CD4-positive, CD25-positive, alpha-beta regulatory T cell (primary cell): ENCODE measurements around the gene FIBCD1. TPM values are rescaled to one million over a fixed set of nuclear protein-coding genes. Genes with fewer than 3 reads are reported as not detected.

Source experiments
- ATAC-seq, 2 donors: fragments of 150-1000 bp; cut with Tn5 transposase; one replicate each; pipeline ENCODE4 v1.10.0; 2021; ENCODE audit warnings: low read depth in 2 of 2, moderate number of reproducible peaks in 2 of 2, moderate library complexity in 1 of 2
- DNase-seq, 3 donors: peaks; one replicate each; pipeline versions ENCODE4 v3.0.0 to v3.0.0-alpha.2; 2012 to 2022; ENCODE audit warnings: mixed read lengths in 1 of 3
- H3K27ac ChIP-seq: one replicate; pipeline ENCODE4 v1.7.0; 2013; ENCODE audit warnings: mild to moderate bottlenecking, low read length; ENCODE audit not compliant: insufficient read depth, poor library complexity, severe bottlenecking
- H3K27me3 ChIP-seq: one replicate; pipeline ENCODE4 v1.7.0; 2013; ENCODE audit warnings: low read length; ENCODE audit not compliant: control insufficient read depth, insufficient read depth
- H3K36me3 ChIP-seq: one replicate; pipeline ENCODE4 v1.7.0; 2013; ENCODE audit warnings: mild to moderate bottlenecking, low read length, moderate library complexity; ENCODE audit not compliant: control insufficient read depth, insufficient read depth
- H3K4me1 ChIP-seq: 2 replicates; pipeline ENCODE4 v1.7.0; 2013; ENCODE audit warnings: mild to moderate bottlenecking, low read length; ENCODE audit not compliant: insufficient read depth, control insufficient read depth, poor library complexity, severe bottlenecking
- H3K4me3 ChIP-seq: one replicate; pipeline ENCODE4 v1.7.0; 2013; ENCODE audit warnings: low read depth, mild to moderate bottlenecking, low read length, moderate library complexity
- H3K9me3 ChIP-seq, 2 experiments: 1 replicate in 1 of 2; 2 replicates in 1 of 2; pipeline ENCODE4 v1.7.0; 2013; ENCODE audit warnings: low read length in 2 of 2, mild to moderate bottlenecking in 1 of 2, moderate library complexity in 1 of 2; ENCODE audit not compliant: control insufficient read depth in 2 of 2
- H3K27ac Mint-ChIP-seq, 3 donors: one replicate each; pipeline ENCODE4 v1.8.0; 2020 to 2022; ENCODE audit warnings: mild to moderate bottlenecking in 3 of 3, mixed read lengths in 3 of 3, moderate library complexity in 2 of 3
- H3K27me3 Mint-ChIP-seq: one replicate; pipeline ENCODE4 v1.8.0; 2022; ENCODE audit warnings: mild to moderate bottlenecking, mixed read lengths
- H3K36me3 Mint-ChIP-seq: one replicate; pipeline ENCODE4 v1.8.0; 2020; ENCODE audit warnings: mixed read lengths
- H3K4me1 Mint-ChIP-seq, 4 donors: one replicate each; pipeline ENCODE4 v1.8.0; 2020 to 2022; ENCODE audit warnings: mixed read lengths in 4 of 4, mild to moderate bottlenecking in 1 of 4
- H3K4me3 Mint-ChIP-seq, 4 donors: one replicate each; pipeline ENCODE4 v1.8.0; 2020 to 2022; ENCODE audit warnings: mild to moderate bottlenecking in 4 of 4, mixed read lengths in 4 of 4, moderate library complexity in 3 of 4
- H3K9me3 Mint-ChIP-seq, 7 donors: one replicate each; pipeline ENCODE4 v1.8.0; 2020 to 2022; ENCODE audit warnings: mixed read lengths in 7 of 7, mild to moderate bottlenecking in 3 of 7, moderate library complexity in 2 of 7
- polyA plus RNA-seq, 4 donors: library from polyadenylated mRNA; unstranded; fragments of 300-500 nt; fragmentation: Illumina TruSeq; gene quantifications; one replicate each; pipeline ENCODE4 v1.2.3, GENCODE V29; 2021
- total RNA-seq: library from RNA; stranded (reverse); gene quantifications from one replicate; pipeline ENCODE4 v1.2.3, GENCODE V29; 2022

The FIBCD1 gene
- total and polyA plus RNA-seq, 5 donors from 2014 or later = not detected

DNA sequence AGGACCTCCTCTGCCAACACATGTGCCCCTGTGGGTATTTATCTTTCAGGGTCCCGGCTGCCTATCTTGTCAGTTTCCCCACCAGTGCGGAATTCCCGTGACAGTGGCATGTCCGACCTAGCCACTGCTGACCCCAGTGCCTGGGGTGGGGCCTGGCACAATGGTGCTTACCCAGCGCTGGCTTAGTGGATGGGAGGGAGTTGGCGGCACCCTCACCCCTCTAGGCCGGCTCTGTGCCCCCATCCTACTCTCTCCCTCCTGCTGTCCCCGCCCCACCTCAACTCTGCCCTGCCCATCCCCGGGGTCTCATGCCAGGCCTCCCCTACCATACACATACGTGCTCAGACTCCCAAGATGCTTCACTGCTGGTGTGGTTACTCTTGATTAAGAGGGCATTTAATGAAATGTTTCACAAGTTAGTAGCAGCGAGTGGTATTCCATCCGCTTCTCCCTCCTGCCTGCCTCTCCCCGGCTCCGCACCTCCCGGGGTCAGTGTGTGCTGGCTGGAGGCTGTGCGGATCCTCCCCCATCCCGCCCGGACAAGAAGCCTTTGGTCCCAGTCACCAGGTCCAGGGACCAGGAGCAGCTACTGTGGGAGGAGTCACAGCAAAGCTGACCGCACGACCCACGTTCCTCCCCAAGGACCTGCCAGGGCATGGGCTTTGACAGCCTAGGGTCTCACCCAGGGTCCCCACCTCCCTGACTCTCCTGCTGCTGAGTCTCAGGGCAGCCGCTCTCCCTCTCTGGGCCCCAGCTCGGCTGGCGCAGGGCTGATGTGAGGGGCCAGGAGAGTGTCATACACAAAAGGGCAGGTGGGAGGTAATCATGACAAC lies 32.9 kb downstream of the FIBCD1 start:
- Mint-ChIP-seq H3K27me3 (peaks cover 5% of the 10 kb centered on the region), H3K4me3 (no peak overlapping the region), H3K36me3 (no peaks in the 10 kb centered on the region), H3K4me1 (peaks cover 0 to 6% (median 0%) of the 10 kb centered on the region in 4 donors), H3K27ac (no peak overlapping the region), H3K9me3 (no peaks in the 10 kb centered on the region)
- no peaks in the 10 kb centered on the region for H3K4me1 ChIP-seq
- ATAC-seq (no peak), DNase-seq (no peak)
- no peaks in the 10 kb centered on the region for H3K9me3 ChIP-seq
- H3K27ac ChIP-seq = no peak overlapping the region
- no peaks in the 10 kb centered on the region for H3K36me3 ChIP-seq
- no peak overlapping the region for H3K4me3 ChIP-seq
- no peaks in the 10 kb centered on the region for H3K27me3 ChIP-seq

- DNase-seq (no peak), ATAC-seq (no peak)
- Mint-ChIP-seq H3K4me3 (no peak overlapping the region), H3K4me1 (peaks cover 0 to 2% (median 0%) of the 10 kb centered on the region in 4 donors), H3K36me3 (no peaks in the 10 kb centered on the region), H3K27me3 (peaks cover 5% of the 10 kb centered on the region), H3K27ac (no peak overlapping the region), H3K9me3 (no peaks in the 10 kb centered on the region)
- Histone ChIP-seq H3K27ac (no peak overlapping the region), H3K9me3 (no peaks in the 10 kb centered on the region), H3K4me1 (no peaks in the 10 kb centered on the region), H3K27me3 (no peaks in the 10 kb centered on the region), H3K4me3 (no peak overlapping the region), H3K36me3 (no peaks in the 10 kb centered on the region)
Measured at GRCh38 chr9:130905125-130905901, 33.7 kb downstream of the FIBCD1 start.

- Histone ChIP-seq H3K9me3 (no peaks in the 10 kb centered on the region), H3K27ac (no peak overlapping the region), H3K36me3 (no peaks in the 10 kb centered on the region), H3K4me1 (no peaks in the 10 kb centered on the region), H3K27me3 (no peaks in the 10 kb centered on the region), H3K4me3 (no peak overlapping the region)
- DNase-seq (no peak), ATAC-seq (no peak)
- Mint-ChIP-seq H3K9me3 (no peaks in the 10 kb centered on the region), H3K4me1 (peaks cover 0 to 2% (median 0%) of the 10 kb centered on the region in 4 donors), H3K27ac (no peak overlapping the region), H3K4me3 (no peak overlapping the region), H3K36me3 (no peaks in the 10 kb centered on the region), H3K27me3 (peaks cover 5% of the 10 kb centered on the region)
Measured at GRCh38 chr9:130904070-130905044, 34.7 kb downstream of the FIBCD1 start.

DNA sequence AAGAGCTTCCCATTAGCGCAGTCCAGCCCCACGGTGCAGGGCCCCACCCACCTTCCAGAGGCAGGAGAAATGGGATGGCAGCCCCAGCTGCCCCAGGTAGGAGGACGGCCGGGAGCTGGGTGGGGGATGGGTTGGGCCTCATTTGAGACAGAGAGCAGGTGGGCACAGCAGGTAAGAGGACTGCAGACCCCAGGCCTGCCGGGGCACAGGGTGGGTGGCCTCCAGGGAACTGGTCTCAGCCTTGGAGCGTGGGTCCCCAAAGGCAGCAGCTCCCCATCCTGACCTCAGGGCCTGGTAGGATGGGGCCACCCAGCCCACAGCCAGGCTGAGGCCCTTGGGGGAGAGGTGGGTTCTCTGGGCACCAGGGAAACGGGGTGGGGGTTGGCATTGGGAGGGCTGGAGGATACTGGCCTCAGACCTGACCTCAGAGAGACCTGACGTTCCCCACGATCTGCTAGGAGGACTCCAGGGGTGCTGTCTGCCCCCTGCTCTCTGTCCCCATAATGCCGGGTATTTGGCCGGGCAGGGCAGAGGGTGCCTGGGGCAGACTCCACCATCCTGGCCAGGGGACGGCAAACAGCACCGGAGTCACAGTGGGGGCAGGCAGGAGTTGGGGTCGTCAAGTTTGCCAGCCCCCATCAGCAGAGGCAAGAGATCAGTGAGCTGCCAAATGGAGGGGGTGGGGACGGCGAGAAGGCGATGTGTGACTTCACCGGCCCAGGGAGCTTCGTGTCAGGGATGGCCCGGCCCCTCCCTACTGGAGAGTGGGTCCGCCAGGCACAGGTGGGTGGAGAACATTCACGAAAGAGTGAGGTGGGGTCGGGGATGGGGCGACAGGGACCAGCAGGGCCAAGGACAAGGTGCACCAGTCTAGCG lies 35.6 kb downstream of the FIBCD1 start:
- no peak overlapping the region for H3K4me3 ChIP-seq
- H3K4me1 Mint-ChIP-seq = peaks cover 0 to 2% (median 0%) of the 10 kb centered on the region in 4 donors
- no peaks in the 10 kb centered on the region for H3K36me3 Mint-ChIP-seq
- H3K27ac Mint-ChIP-seq = no peak overlapping the region
- H3K27me3 ChIP-seq = no peaks in the 10 kb centered on the region
- no peaks in the 10 kb centered on the region for H3K9me3 ChIP-seq
- DNase-seq (no peak), ATAC-seq (no peak)
- no peaks in the 10 kb centered on the region for H3K9me3 Mint-ChIP-seq
- no peaks in the 10 kb centered on the region for H3K4me1 ChIP-seq
- no peaks in the 10 kb centered on the region for H3K27me3 Mint-ChIP-seq
- H3K36me3 ChIP-seq = no peaks in the 10 kb centered on the region
- H3K27ac ChIP-seq = no peak overlapping the region
- H3K4me3 Mint-ChIP-seq = no peak overlapping the region

- H3K27me3 ChIP-seq = no peaks in the 10 kb centered on the region
- DNase-seq = no peak
- no peak overlapping the region for H3K27ac ChIP-seq
- no peak for ATAC-seq
- no peaks in the 10 kb centered on the region for H3K4me1 ChIP-seq
- no peak overlapping the region for H3K4me3 ChIP-seq
- Mint-ChIP-seq H3K27me3 (no peaks in the 10 kb centered on the region), H3K36me3 (no peaks in the 10 kb centered on the region), H3K4me3 (no peak overlapping the region), H3K27ac (no peak overlapping the region), H3K4me1 (peaks cover 0 to 2% (median 0%) of the 10 kb centered on the region in 4 donors), H3K9me3 (no peaks in the 10 kb centered on the region)
- no peaks in the 10 kb centered on the region for H3K36me3 ChIP-seq
- no peaks in the 10 kb centered on the region for H3K9me3 ChIP-seq
Measured at GRCh38 chr9:130902204-130903185, 36.6 kb downstream of the FIBCD1 start.

- Histone ChIP-seq H3K36me3 (no peaks in the 10 kb centered on the region), H3K27me3 (no peaks in the 10 kb centered on the region), H3K9me3 (no peaks in the 10 kb centered on the region), H3K4me3 (no peak overlapping the region), H3K4me1 (no peaks in the 10 kb centered on the region), H3K27ac (no peak overlapping the region)
- Mint-ChIP-seq H3K4me1 (peaks cover 0 to 2% (median 0%) of the 10 kb centered on the region in 4 donors), H3K36me3 (no peaks in the 10 kb centered on the region), H3K4me3 (no peak overlapping the region), H3K9me3 (no peaks in the 10 kb centered on the region), H3K27me3 (no peaks in the 10 kb centered on the region), H3K27ac (no peak overlapping the region)
- no peak for DNase-seq
- ATAC-seq = no peak
Measured at GRCh38 chr9:130901498-130902203, 37.4 kb downstream of the FIBCD1 start.
